WERI-Rb-1 (cell line): ENCODE results near the gene COL12A1.

Experiments
- DNase-seq: peaks from one replicate; pipeline ENCODE4 v3.0.0-alpha.2; 2020
- H3K27ac ChIP-seq: fragments of 250-450 bp; sonication (Bioruptor Pico); 2 replicates; pipeline ENCODE4 v1.5.1; 2020; ENCODE audit warnings: mild to moderate bottlenecking, moderate library complexity
- H3K27me3 ChIP-seq: fragments of 250-450 bp; sonication (Bioruptor Pico); 2 replicates; pipeline ENCODE4 v1.5.1; 2021; ENCODE audit warnings: mild to moderate bottlenecking, low read depth, moderate library complexity; ENCODE audit not compliant: insufficient read depth, severe bottlenecking
- H3K36me3 ChIP-seq: fragments of 250-450 bp; sonication (Bioruptor Pico); 2 replicates; pipeline ENCODE4 v1.5.1; 2020; ENCODE audit warnings: mild to moderate bottlenecking, moderate library complexity
- H3K4me3 ChIP-seq: 2 replicates; pipeline ENCODE4 v1.5.1; 2011; ENCODE audit warnings: low read depth, mild to moderate bottlenecking, control low read depth, low read length
- H3K9me3 ChIP-seq: fragments of 250-450 bp; sonication (Bioruptor Pico); 2 replicates; pipeline ENCODE4 v1.5.1; 2021; ENCODE audit warnings: mild to moderate bottlenecking, moderate library complexity; ENCODE audit not compliant: severe bottlenecking
- TF ChIP-seq, protein P1 (sequence below): IDR thresholded peaks from 2 replicates; pipeline ENCODE4 v1.5.1; 2011; ENCODE audit warnings: low read depth, mild to moderate bottlenecking, control low read depth, inconsistent platforms, low read length

The COL12A1 gene

DNA sequence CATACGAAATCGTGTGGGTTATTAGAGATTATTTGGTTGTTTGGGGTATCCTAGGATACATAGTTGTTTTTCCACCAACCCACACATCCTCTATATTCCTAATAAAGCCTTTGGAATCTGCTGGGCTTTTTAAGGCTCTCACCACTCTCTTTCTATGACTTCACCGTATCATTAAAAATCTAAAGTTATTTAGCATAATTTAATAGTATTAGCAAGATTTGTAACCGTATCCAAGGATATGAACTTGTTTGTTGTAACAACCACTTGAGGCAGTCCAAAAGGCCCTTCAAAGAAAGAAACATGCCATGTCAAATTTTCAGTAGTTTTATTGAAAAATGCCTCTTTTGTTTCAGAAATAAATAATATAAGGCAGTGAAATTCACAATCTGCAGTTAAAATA, 121.8 kb downstream of the COL12A1 start:
- Histone ChIP-seq H3K4me3 (no peak overlapping the region), H3K27ac (no peak overlapping the region), H3K9me3 (no peaks in the 10 kb centered on the region), H3K27me3 (peaks cover 74% of the 10 kb centered on the region), H3K36me3 (no peaks in the 10 kb centered on the region)
- TF ChIP-seq, protein P1, sequence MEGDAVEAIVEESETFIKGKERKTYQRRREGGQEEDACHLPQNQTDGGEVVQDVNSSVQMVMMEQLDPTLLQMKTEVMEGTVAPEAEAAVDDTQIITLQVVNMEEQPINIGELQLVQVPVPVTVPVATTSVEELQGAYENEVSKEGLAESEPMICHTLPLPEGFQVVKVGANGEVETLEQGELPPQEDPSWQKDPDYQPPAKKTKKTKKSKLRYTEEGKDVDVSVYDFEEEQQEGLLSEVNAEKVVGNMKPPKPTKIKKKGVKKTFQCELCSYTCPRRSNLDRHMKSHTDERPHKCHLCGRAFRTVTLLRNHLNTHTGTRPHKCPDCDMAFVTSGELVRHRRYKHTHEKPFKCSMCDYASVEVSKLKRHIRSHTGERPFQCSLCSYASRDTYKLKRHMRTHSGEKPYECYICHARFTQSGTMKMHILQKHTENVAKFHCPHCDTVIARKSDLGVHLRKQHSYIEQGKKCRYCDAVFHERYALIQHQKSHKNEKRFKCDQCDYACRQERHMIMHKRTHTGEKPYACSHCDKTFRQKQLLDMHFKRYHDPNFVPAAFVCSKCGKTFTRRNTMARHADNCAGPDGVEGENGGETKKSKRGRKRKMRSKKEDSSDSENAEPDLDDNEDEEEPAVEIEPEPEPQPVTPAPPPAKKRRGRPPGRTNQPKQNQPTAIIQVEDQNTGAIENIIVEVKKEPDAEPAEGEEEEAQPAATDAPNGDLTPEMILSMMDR: no peak
- DNase-seq: no peak

DNA sequence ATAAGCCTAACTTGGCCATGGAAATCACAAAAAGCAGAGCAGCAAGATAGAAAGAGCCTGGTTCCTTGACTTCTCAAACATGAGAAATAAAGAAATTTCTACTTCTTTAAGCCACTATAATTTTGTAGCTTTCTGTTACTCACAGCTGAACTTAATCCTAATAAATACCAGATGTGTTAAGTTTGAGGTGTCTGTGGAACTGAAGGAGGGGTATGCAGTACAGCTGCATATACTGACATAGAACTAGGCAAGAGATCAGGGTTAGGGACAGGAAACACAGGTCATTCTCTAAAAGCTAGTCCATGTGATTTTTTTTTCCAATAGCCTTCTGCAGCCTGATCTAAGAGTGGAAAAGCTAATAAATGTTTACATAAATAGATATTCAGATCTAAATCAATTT, 123.9 kb downstream of the COL12A1 start:
- Histone ChIP-seq H3K27me3 (peaks cover 66% of the 10 kb centered on the region), H3K36me3 (no peaks in the 10 kb centered on the region), H3K27ac (no peak overlapping the region), H3K4me3 (no peak overlapping the region), H3K9me3 (no peaks in the 10 kb centered on the region)
- TF ChIP-seq, protein P1: no peak
- DNase-seq: no peak

DNA sequence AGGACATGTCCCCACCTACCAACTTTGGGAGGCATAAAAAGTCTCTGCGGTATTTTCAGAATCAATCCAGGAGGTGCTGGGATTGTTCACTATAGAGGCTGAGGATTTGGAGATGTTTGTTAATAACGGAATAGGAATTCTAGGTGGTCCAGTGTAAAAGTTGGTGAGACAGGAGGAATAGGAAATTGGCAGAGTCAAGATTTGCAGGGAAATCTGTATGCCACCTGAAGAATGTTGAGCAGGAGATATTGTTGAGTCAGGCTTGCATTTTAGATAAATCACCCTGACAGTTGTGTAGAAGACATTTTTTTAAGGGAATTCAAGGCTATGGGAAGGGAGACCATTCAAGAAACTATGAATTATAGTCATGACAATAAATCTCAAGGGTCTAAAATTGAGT, 124.8 kb downstream of the COL12A1 start:
- Histone ChIP-seq H3K36me3 (no peaks in the 10 kb centered on the region), H3K27me3 (peaks cover 60% of the 10 kb centered on the region), H3K27ac (no peak overlapping the region), H3K9me3 (no peaks in the 10 kb centered on the region), H3K4me3 (no peak overlapping the region)
- no peak for DNase-seq
- TF ChIP-seq, protein P1: no peak

DNA sequence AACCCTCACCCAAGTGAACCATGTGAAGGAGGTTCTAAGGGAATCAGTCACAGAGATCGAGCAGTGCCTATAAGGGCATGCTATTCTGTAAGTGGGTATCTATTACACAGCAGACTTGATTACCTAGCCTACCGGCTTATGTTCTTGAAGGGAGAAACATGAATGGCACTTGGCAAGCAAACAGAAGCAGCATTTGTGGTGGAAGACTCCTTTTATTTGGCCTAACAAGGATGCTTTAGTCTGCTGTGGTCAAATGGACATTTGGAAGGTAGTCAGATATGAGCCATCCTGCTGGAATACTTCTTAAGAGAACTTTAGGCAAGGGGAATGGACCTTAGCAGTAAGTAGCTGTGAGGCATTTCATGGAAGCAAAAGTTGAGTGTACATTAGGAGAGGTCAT, 126.3 kb downstream of the COL12A1 start:
- no peak for DNase-seq
- no peak overlapping the region for H3K4me3 ChIP-seq
- H3K27me3 ChIP-seq: peaks cover 52% of the 10 kb centered on the region
- H3K36me3 ChIP-seq: no peaks in the 10 kb centered on the region
- no peak overlapping the region for H3K27ac ChIP-seq
- H3K9me3 ChIP-seq: no peaks in the 10 kb centered on the region
- TF ChIP-seq, protein P1: no peak

DNA sequence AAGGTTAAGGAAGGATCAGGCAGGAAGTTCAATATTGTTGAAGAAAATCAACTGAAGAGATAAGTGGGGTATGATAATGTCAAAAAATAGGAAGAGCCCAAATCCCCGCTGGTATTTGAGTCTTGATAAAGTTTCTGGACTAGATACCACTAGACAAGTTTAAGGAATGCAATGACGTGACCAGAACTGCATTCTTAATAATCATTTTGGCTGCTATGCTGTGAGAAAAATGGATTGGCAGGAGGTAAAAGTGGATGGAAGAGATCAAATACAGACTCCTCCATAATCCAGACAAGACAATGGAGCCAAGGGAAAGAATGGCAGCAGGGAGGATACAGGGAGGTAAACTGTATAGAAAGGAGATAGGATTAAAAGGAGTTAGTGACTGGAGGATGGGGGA, 128.2 kb downstream of the COL12A1 start:
- TF ChIP-seq, protein P1: no peak
- no peaks in the 10 kb centered on the region for H3K36me3 ChIP-seq
- no peak for DNase-seq
- peaks cover 35% of the 10 kb centered on the region for H3K27me3 ChIP-seq
- no peaks in the 10 kb centered on the region for H3K9me3 ChIP-seq
- no peak overlapping the region for H3K27ac ChIP-seq
- H3K4me3 ChIP-seq: no peak overlapping the region

DNA sequence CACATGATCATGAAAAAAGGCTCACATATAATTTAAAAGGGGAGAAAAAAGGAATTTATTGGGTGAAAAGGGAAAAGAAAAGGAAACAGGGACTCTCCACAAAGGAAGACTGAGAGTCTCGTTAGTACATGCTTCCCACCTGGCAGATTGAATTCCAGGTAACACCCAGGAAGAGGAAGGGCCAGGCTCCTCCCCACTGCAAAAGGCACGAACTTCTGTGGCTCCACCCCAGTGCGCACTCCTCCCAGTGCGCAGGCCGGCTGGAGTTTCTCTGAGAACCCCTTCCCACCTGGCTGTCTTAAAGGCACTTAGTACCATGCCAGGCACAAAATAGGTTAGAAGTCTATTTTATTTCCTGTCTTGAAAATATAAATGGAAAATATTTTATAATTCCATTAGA, 129.8 kb downstream of the COL12A1 start:
- H3K27ac ChIP-seq: no peak overlapping the region
- no peak overlapping the region for H3K4me3 ChIP-seq
- H3K27me3 ChIP-seq: peaks cover 30% of the 10 kb centered on the region
- TF ChIP-seq, protein P1: no peak
- H3K36me3 ChIP-seq: no peaks in the 10 kb centered on the region
- DNase-seq: no peak
- no peaks in the 10 kb centered on the region for H3K9me3 ChIP-seq
